Tibial nerve (tissue), 4 donors: ENCODE results near the gene SNX21. TPM values are rescaled to one million over a fixed set of nuclear protein-coding genes. Genes with fewer than 3 reads are reported as not detected.
A peak's percentile ranks its signal among the peaks of the same experiment; 100 is the strongest.

Experiments
- DNase-seq, 2 donors: peaks; one replicate each; pipeline ENCODE4 v3.0.0-alpha.2; 2019; ENCODE audit warnings: low spot score in 2 of 2
- H3K27ac ChIP-seq, 4 donors: fragments of 200-600 bp; sonication (generic) in 3 of 4; one replicate each; pipeline ENCODE4 v1.5.1; 2017 to 2019; ENCODE audit warnings: mild to moderate bottlenecking in 1 of 4
- H3K27me3 ChIP-seq, 2 donors: fragments of 200-600 bp; sonication (generic) in 1 of 2; one replicate each; pipeline versions ENCODE4 v1.5.1 to v1.6.0; 2017 to 2019
- H3K36me3 ChIP-seq, 3 donors: fragments of 200-600 bp; sonication (generic); one replicate each; pipeline ENCODE4 v1.5.1; 2018 to 2019
- H3K4me1 ChIP-seq, 4 donors: fragments of 200-600 bp; sonication (generic) in 3 of 4; one replicate each; pipeline ENCODE4 v1.5.1; 2017 to 2019
- H3K4me3 ChIP-seq, 4 donors: fragments of 200-600 bp; sonication (generic) in 3 of 4; one replicate each; pipeline ENCODE4 v1.5.1; 2017 to 2019; ENCODE audit warnings: mild to moderate bottlenecking in 1 of 4, moderate library complexity in 1 of 4
- H3K9me3 ChIP-seq, 4 donors: fragments of 200-600 bp; sonication (generic) in 3 of 4; one replicate each; pipeline ENCODE4 v1.5.1; 2017 to 2019
- EP300 ChIP-seq, 2 donors: sonication (generic); formaldehyde crosslinking; IDR thresholded peaks; one replicate each; pipeline ENCODE4 v1.6.1; 2017; ENCODE audit warnings: antibody characterized with exemption in 2 of 2, mild to moderate bottlenecking in 1 of 2
- POLR2A ChIP-seq, 2 donors: fragments of 450-650 bp; IDR thresholded peaks; one replicate each; pipeline ENCODE4 v1.6.1; 2017; ENCODE audit warnings: antibody characterized with exemption in 2 of 2, mild to moderate bottlenecking in 2 of 2, moderate library complexity in 2 of 2
- WGBS, 2 donors: methylation state at CpG; one replicate each; pipeline ENCODE4 v1.1.5; 2018; 5-methylcytosine and 5-hydroxymethylcytosine counted together
- total RNA-seq, 4 donors: library from RNA; depleted of rRNA; stranded (reverse); fragments of >200 nt; gene quantifications; one replicate each; pipeline ENCODE4 v1.1.0, GENCODE V29; 2016
- TF ChIP-seq, protein P1 (sequence below), 5 experiments: fragments of 200-600 bp in 3 of 5; fragments of 450-650 bp in 2 of 5; sonication (generic) in 3 of 5; IDR thresholded peaks; one replicate each; pipeline ENCODE4 v1.5.1; 2016 to 2019; ENCODE audit warnings: antibody characterized with exemption in 5 of 5, mild to moderate bottlenecking in 3 of 5, moderate library complexity in 2 of 5

SNX21 gene
- total RNA-seq, 4 donors from 2014 or later: 177 to 389 (median 240) TPM

DNA sequence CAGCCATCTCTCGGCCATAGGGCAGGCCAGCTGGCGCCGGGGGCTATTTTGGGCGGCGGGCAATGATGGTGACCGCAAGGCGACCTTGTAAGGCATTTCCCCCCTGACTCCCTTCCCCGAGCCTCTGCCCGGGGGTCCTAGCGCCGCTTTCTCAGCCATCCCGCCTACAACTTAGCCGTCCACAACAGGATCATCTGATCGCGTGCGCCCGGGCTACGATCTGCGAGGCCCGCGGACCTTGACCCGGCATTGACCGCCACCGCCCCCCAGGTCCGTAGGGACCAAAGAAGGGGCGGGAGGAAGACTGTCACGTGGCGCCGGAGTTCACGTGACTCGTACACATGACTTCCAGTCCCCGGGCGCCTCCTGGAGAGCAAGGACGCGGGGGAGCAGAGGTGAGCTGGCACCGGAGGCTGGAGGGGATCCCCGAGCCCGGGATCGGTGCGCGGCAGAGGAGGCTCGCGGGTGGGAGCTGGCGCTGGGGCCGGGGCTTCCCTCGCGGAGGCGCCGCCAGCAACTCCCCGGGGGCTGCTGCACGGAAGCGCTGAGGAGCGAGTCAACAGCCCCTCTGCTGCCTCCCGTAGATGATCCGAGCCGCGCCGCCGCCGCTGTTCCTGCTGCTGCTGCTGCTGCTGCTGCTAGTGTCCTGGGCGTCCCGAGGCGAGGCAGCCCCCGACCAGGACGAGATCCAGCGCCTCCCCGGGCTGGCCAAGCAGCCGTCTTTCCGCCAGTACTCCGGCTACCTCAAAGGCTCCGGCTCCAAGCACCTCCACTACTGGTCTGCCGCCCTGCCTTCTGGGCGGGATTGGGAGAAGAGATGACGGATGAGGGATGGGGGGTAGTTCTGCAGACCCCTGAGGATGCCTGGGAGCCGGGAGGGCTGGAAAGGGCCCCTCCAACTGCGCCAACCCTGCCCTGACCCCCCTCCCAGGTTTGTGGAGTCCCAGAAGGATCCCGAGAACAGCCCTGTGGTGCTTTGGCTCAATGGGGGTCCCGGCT is 57.7 kb downstream of the SNX21 start, which contains the start of the genes CTSA and NEURL2:
TSS of gene CTSA (plus strand) at position 351 of the 999 bp plus-strand sequence. CDS start at position 585, 234 bp downstream.
TSS of gene NEURL2 (minus strand) at position 224 of the 999 bp plus-strand sequence. CDS start at position 7, 217 bp downstream.
- peak within 1 kb of the TSS; percentile 47 to 86 (median 84) for H3K27ac ChIP-seq
- no peaks in the 10 kb centered on the region for H3K9me3 ChIP-seq
- H3K36me3 ChIP-seq: peaks cover 0 to 64% (median 25%) of the 10 kb centered on the region in 3 donors
- H3K4me3 ChIP-seq: peak within 1 kb of the TSS; percentile 60 to 85 (median 66)
- TF ChIP-seq, protein P1, sequence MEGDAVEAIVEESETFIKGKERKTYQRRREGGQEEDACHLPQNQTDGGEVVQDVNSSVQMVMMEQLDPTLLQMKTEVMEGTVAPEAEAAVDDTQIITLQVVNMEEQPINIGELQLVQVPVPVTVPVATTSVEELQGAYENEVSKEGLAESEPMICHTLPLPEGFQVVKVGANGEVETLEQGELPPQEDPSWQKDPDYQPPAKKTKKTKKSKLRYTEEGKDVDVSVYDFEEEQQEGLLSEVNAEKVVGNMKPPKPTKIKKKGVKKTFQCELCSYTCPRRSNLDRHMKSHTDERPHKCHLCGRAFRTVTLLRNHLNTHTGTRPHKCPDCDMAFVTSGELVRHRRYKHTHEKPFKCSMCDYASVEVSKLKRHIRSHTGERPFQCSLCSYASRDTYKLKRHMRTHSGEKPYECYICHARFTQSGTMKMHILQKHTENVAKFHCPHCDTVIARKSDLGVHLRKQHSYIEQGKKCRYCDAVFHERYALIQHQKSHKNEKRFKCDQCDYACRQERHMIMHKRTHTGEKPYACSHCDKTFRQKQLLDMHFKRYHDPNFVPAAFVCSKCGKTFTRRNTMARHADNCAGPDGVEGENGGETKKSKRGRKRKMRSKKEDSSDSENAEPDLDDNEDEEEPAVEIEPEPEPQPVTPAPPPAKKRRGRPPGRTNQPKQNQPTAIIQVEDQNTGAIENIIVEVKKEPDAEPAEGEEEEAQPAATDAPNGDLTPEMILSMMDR (IDR thresholded peaks at IDR 0.05): no peak
- peak in 1 of 2 donors; percentile 58 for TF ChIP-seq POLR2A (IDR thresholded peaks at IDR 0.05)
- peak; percentile 81 to 96 for TF ChIP-seq EP300 (IDR thresholded peaks at IDR 0.05)
- H3K4me1 ChIP-seq: peaks cover 0 to 36% (median 20%) of the 10 kb centered on the region in 4 donors
- WGBS, 2 donors: 1 to 2% methylated on average over 42 to 50 of the region's 78 CpGs
- peak; percentile 95 to 96 for DNase-seq
- no peaks in the 10 kb centered on the region for H3K27me3 ChIP-seq

- Histone ChIP-seq H3K27ac (peak overlapping the region in 2 of 4 donors; percentile 86), H3K4me1 (peaks cover 0 to 36% (median 20%) of the 10 kb centered on the region in 4 donors), H3K36me3 (peaks cover 0 to 64% (median 31%) of the 10 kb centered on the region in 3 donors), H3K4me3 (peak overlapping the region in 3 of 4 donors; percentile 60 to 85 (median 64)), H3K9me3 (no peaks in the 10 kb centered on the region), H3K27me3 (no peaks in the 10 kb centered on the region)
- no peak for TF ChIP-seq EP300 (IDR thresholded peaks at IDR 0.05)
- DNase-seq: no peak
- 72 to 90% methylated on average over 9 of the region's 9 CpGs for WGBS, 2 donors
Measured at GRCh38 chr20:45892049-45892825, 58.6 kb downstream of the SNX21 start.

Other genes starting within 250 kb of the SNX21 start
- not detected for gene WFDC10A, start 204.1 kb upstream of the SNX21 start, total RNA-seq
- not detected for gene WFDC9, start 202.5 kb upstream of the SNX21 start, total RNA-seq
- gene WFDC11, start 163.6 kb upstream of the SNX21 start, total RNA-seq: not detected
- not detected for gene WFDC13, start 131.8 kb upstream of the SNX21 start, total RNA-seq
- gene WFDC10B, start 128.8 kb upstream of the SNX21 start, total RNA-seq: under 1 TPM in 1 of 4 donors, not detected in 3; 0.84 TPM
- not detected for gene SPINT4, start 111.5 kb upstream of the SNX21 start, total RNA-seq
- 1 to 10 TPM in 1 of 4 donors, not detected in 3; 2.4 TPM for gene WFDC3, start 41.9 kb upstream of the SNX21 start, total RNA-seq
- 10 to 100 TPM; 17.4 to 33.6 (median 27.2) TPM for gene DNTTIP1, start 41.8 kb upstream of the SNX21 start, total RNA-seq
- gene UBE2C, start 21.2 kb upstream of the SNX21 start, total RNA-seq: 1 to 10 TPM in 2 of 4 donors, under 1 TPM in 1, not detected in 1; 0.78 to 6.9 (median 1.5) TPM
- gene TNNC2, start 6.5 kb upstream of the SNX21 start, total RNA-seq: 10 to 100 TPM in 1 of 4 donors, 1 to 10 TPM in 2, not detected in 1; 2.3 to 12.0 (median 6.5) TPM
- gene ACOT8, start 23.6 kb downstream of the SNX21 start, total RNA-seq: 10 to 100 TPM; 44.4 to 58.4 (median 52.5) TPM
- gene ZSWIM3, start 23.8 kb downstream of the SNX21 start, total RNA-seq: 1 to 10 TPM; 3.1 to 6.3 (median 4.8) TPM
- 1 to 10 TPM; 4.5 to 8.2 (median 6.0) TPM for gene ZSWIM1, start 47.4 kb downstream of the SNX21 start, total RNA-seq
- 10 to 100 TPM in 1 of 4 donors, 1 to 10 TPM in 3; 2.6 to 18.3 (median 7.9) TPM for gene SPATA25, start 53.8 kb downstream of the SNX21 start, total RNA-seq
- gene NEURL2, start 57.4 kb downstream of the SNX21 start, total RNA-seq: 10 to 100 TPM in 3 of 4 donors, 1 to 10 TPM in 1; 7.7 to 42.9 (median 15.6) TPM
- gene CTSA, start 57.5 kb downstream of the SNX21 start, total RNA-seq: 10 to 100 TPM; 50.4 to 87.3 (median 71.7) TPM
- 100 to 1,000 TPM in 3 of 4 donors, 10 to 100 TPM in 1; 74.7 to 713 (median 134) TPM for gene PLTP, start 78.4 kb downstream of the SNX21 start, total RNA-seq
- gene PCIF1, start 100.9 kb downstream of the SNX21 start, total RNA-seq: 10 to 100 TPM; 52.2 to 59.0 (median 53.0) TPM
- 10 to 100 TPM; 24.3 to 42.3 (median 28.6) TPM for gene ZNF335, start 138.4 kb downstream of the SNX21 start, total RNA-seq
- gene MMP9, start 175.1 kb downstream of the SNX21 start, total RNA-seq: under 1 TPM in 3 of 4 donors, not detected in 1; 0.22 to 0.98 (median 0.60) TPM
- 1 to 10 TPM in 1 of 4 donors, not detected in 3; 5.2 TPM for gene SLC12A5, start 195.4 kb downstream of the SNX21 start, total RNA-seq